Measurements from ENCODE around the gene PLEKHD1.

Gene PLEKHD1

GRCh38 chr14:69484444-69485314 lies at the start of gene PLEKHD1:
Gene PLEKHD1 (plus strand): TSS chr14:69484728. CDS start chr14:69484966, 238 bp downstream.
- no peak for TF ChIP-seq CTCF (IDR thresholded peaks at IDR 0.05)
- no peak within 1 kb of the TSS for H3K27ac ChIP-seq
- peak within 1 kb of the TSS; percentile 66 for H3K4me3 ChIP-seq
- no peak for DNase-seq (ENCODE audit: low spot score)

GRCh38 chr14:69439521-69440270 lies 44.8 kb upstream of the PLEKHD1 start:
- DNase-seq (ENCODE audit: low spot score), result no peak
- H3K4me3 ChIP-seq, result no peak overlapping the region
- no peak overlapping the region for H3K27ac ChIP-seq
- TF ChIP-seq CTCF (IDR thresholded peaks at IDR 0.05), result no peak

- Histone ChIP-seq H3K27ac (no peak overlapping the region), H3K4me3 (no peak overlapping the region)
- DNase-seq (ENCODE audit: low spot score), result no peak
- TF ChIP-seq CTCF (IDR thresholded peaks at IDR 0.05), result no peak
Measured at GRCh38 chr14:69441948-69442347, 42.6 kb upstream of the PLEKHD1 start.

GRCh38 chr14:69443296-69443805 lies 41.2 kb upstream of the PLEKHD1 start:
- Histone ChIP-seq H3K4me3 (no peak overlapping the region), H3K27ac (no peak overlapping the region)
- no peak for TF ChIP-seq CTCF (IDR thresholded peaks at IDR 0.05)

GRCh38 chr14:69449216-69449615 lies 35.3 kb upstream of the PLEKHD1 start:
- H3K4me3 ChIP-seq, result no peak overlapping the region
- no peak overlapping the region for H3K27ac ChIP-seq
- no peak for TF ChIP-seq CTCF (IDR thresholded peaks at IDR 0.05)
- no peak for DNase-seq (ENCODE audit: low spot score)

More at GRCh38 chr14:69443296-69443805, 41.2 kb upstream of the PLEKHD1 start:
- DNase-seq (ENCODE audit: low spot score), result no peak

- H3K4me3 ChIP-seq, result no peak overlapping the region
- DNase-seq (ENCODE audit: low spot score), result no peak
- no peak for TF ChIP-seq CTCF (IDR thresholded peaks at IDR 0.05)
- no peak overlapping the region for H3K27ac ChIP-seq
Measured at GRCh38 chr14:69451941-69452340, 32.6 kb upstream of the PLEKHD1 start.

All from coronary artery (tissue), 2 donors.